ENCODE results near the gene TBC1D22B.

GRCh38 chr6:37218061-37218460, 39.5 kb upstream of the TBC1D22B start:
- TF ChIP-seq CTCF (IDR thresholded peaks at IDR 0.05) = no peak
- TF ChIP-seq POLR2A (IDR thresholded peaks at IDR 0.05) = no peak
- no peak for TF ChIP-seq EP300 (IDR thresholded peaks at IDR 0.05)
- TF ChIP-seq POLR2AphosphoS5 (IDR thresholded peaks at IDR 0.05) = no peak
